Stimulated activated CD8-positive, alpha-beta memory T cell treated with anti-CD3 and anti-CD28 coated beads, Interleukin-4, amount 100 ng/mL, for 48 hours (primary cell): ENCODE data around the gene SLC7A10.
"Not testable (repeated sequence)": the region's sequence is repeated elsewhere in the genome, so short reads cannot be mapped to it uniquely, and the experiment has no call there.

Experiments
- DNase-seq: peaks from one replicate; pipeline ENCODE4 v3.0.0-alpha.2; 2020

Gene SLC7A10

GRCh38 chr19:33201473-33201872 lies 24.2 kb downstream of the SLC7A10 start:
- no peak for DNase-seq

GRCh38 chr19:33199441-33200265 lies 26.0 kb downstream of the SLC7A10 start:
- no peak for DNase-seq

- no peak for DNase-seq
Measured at GRCh38 chr19:33198169-33198568, 27.5 kb downstream of the SLC7A10 start.

GRCh38 chr19:33197591-33198000 lies 28.1 kb downstream of the SLC7A10 start:
- no peak for DNase-seq

- DNase-seq, result no peak
Measured at GRCh38 chr19:33196446-33197193, 29.0 kb downstream of the SLC7A10 start.

GRCh38 chr19:33195645-33196347 lies 29.9 kb downstream of the SLC7A10 start:
- DNase-seq, result no peak

- no peak for DNase-seq
Measured at GRCh38 chr19:33194886-33195644, 30.6 kb downstream of the SLC7A10 start.

- DNase-seq, result no peak
Measured at GRCh38 chr19:33194532-33194885, 31.1 kb downstream of the SLC7A10 start.

- DNase-seq, result no peak
Measured at GRCh38 chr19:33193865-33194362, 31.7 kb downstream of the SLC7A10 start, which contains the start of gene LRP3. Gene LRP3 (plus strand): TSS chr19:33194330. CDS start chr19:33194786, 456 bp downstream.

GRCh38 chr19:33193269-33193864 lies 32.3 kb downstream of the SLC7A10 start:
- no peak for DNase-seq

- no peak for DNase-seq
Measured at GRCh38 chr19:33192010-33192409, 33.6 kb downstream of the SLC7A10 start.

GRCh38 chr19:33191501-33191900 lies 34.1 kb downstream of the SLC7A10 start:
- no peak for DNase-seq

- not testable (repeated sequence) for DNase-seq
Measured at GRCh38 chr19:33191092-33191491, 34.6 kb downstream of the SLC7A10 start.

- no peak for DNase-seq
Measured at GRCh38 chr19:33189453-33189852, 36.2 kb downstream of the SLC7A10 start.

- no peak for DNase-seq
Measured at GRCh38 chr19:33187183-33187540, 38.5 kb downstream of the SLC7A10 start.

GRCh38 chr19:33186431-33187182 lies 39.0 kb downstream of the SLC7A10 start:
- DNase-seq, result no peak

- DNase-seq, result no peak
Measured at GRCh38 chr19:33177417-33177979, 48.2 kb downstream of the SLC7A10 start.

GRCh38 chr19:33176670-33177416 lies 48.8 kb downstream of the SLC7A10 start:
- DNase-seq, result peak; percentile 99

GRCh38 chr19:33175886-33176669 lies 49.6 kb downstream of the SLC7A10 start:
- DNase-seq, result no peak
